Parathyroid adenoma (tissue), 2 donors: Measurements from ENCODE around the gene SNX10.

ENCODE experiments used
- H2AFZ ChIP-seq: fragments of 300-600 bp; sonication (generic); one replicate; pipeline ENCODE4 v1.7.0; 2017; ENCODE audit warnings: antibody characterized with exemption, mild to moderate bottlenecking
- H3K27ac ChIP-seq: fragments of 300-600 bp; sonication (generic); one replicate; pipeline ENCODE4 v1.7.0; 2017
- H3K27me3 ChIP-seq: fragments of 300-600 bp; sonication (generic); one replicate; pipeline ENCODE4 v1.7.0; 2017; ENCODE audit warnings: low read length; ENCODE audit not compliant: control insufficient read depth, insufficient read depth
- H3K36me3 ChIP-seq: fragments of 300-600 bp; sonication (generic); one replicate; pipeline ENCODE4 v1.7.0; 2017; ENCODE audit warnings: low read length; ENCODE audit not compliant: control insufficient read depth, insufficient read depth
- H3K4me1 ChIP-seq: fragments of 300-600 bp; sonication (generic); one replicate; pipeline ENCODE4 v1.7.0; 2017; ENCODE audit warnings: control low read depth
- H3K4me2 ChIP-seq: fragments of 300-600 bp; sonication (generic); one replicate; pipeline ENCODE4 v1.7.0; 2017; ENCODE audit warnings: low read length
- H3K4me3 ChIP-seq: fragments of 300-600 bp; sonication (generic); one replicate; pipeline ENCODE4 v1.7.0; 2017; ENCODE audit warnings: low read depth, low read length
- H3K79me2 ChIP-seq: fragments of 300-600 bp; sonication (generic); one replicate; pipeline ENCODE4 v1.7.0; 2017; ENCODE audit warnings: control low read depth
- H3K9ac ChIP-seq: fragments of 300-600 bp; sonication (generic); one replicate; pipeline ENCODE4 v1.7.0; 2017; ENCODE audit warnings: mild to moderate bottlenecking
- H3K9me3 ChIP-seq: fragments of 300-600 bp; sonication (generic); one replicate; pipeline ENCODE4 v1.7.0; 2017; ENCODE audit warnings: low read length; ENCODE audit not compliant: control insufficient read depth
- CTCF ChIP-seq: fragments of 300-600 bp; sonication (generic); IDR thresholded peaks from one replicate; pipeline ENCODE4 v1.7.0; 2017; ENCODE audit warnings: antibody characterized with exemption, mild to moderate bottlenecking
- donor health status: primary hyperparathyroidism.

The SNX10 gene

GRCh38 chr7:26295586-26295985 is 3.9 kb downstream of the SNX10 start:
- Histone ChIP-seq H3K79me2 (no peaks in the 10 kb centered on the region), H3K4me3 (no peak overlapping the region), H3K27me3 (no peaks in the 10 kb centered on the region), H3K9me3 (no peaks in the 10 kb centered on the region), H2AFZ (no peak overlapping the region), H3K9ac (no peak overlapping the region), H3K4me1 (no peaks in the 10 kb centered on the region), H3K36me3 (no peaks in the 10 kb centered on the region), H3K27ac (no peak overlapping the region), H3K4me2 (no peak overlapping the region)
- TF ChIP-seq CTCF = no peak

- H3K9ac ChIP-seq = no peak overlapping the region
- TF ChIP-seq CTCF = no peak
- H3K4me3 ChIP-seq = no peak overlapping the region
- no peak overlapping the region for H2AFZ ChIP-seq
- H3K27ac ChIP-seq = no peak overlapping the region
- H3K79me2 ChIP-seq = no peaks in the 10 kb centered on the region
- H3K36me3 ChIP-seq = no peaks in the 10 kb centered on the region
- no peak overlapping the region for H3K4me2 ChIP-seq
- H3K9me3 ChIP-seq = no peaks in the 10 kb centered on the region
- no peaks in the 10 kb centered on the region for H3K4me1 ChIP-seq
- no peaks in the 10 kb centered on the region for H3K27me3 ChIP-seq
Measured at GRCh38 chr7:26298472-26299058, 6.9 kb downstream of the SNX10 start.

- TF ChIP-seq CTCF = no peak
- no peak overlapping the region for H3K27ac ChIP-seq
- H3K36me3 ChIP-seq = no peaks in the 10 kb centered on the region
- H3K79me2 ChIP-seq = no peaks in the 10 kb centered on the region
- no peak overlapping the region for H3K4me2 ChIP-seq
- no peak overlapping the region for H3K9ac ChIP-seq
- H2AFZ ChIP-seq = no peak overlapping the region
- H3K4me3 ChIP-seq = no peak overlapping the region
- no peaks in the 10 kb centered on the region for H3K27me3 ChIP-seq
- H3K9me3 ChIP-seq = no peaks in the 10 kb centered on the region
- no peaks in the 10 kb centered on the region for H3K4me1 ChIP-seq
Measured at GRCh38 chr7:26305090-26305868, 13.6 kb downstream of the SNX10 start.

GRCh38 chr7:26305869-26306665 is 14.4 kb downstream of the SNX10 start:
- no peak for TF ChIP-seq CTCF
- H3K4me1 ChIP-seq = no peaks in the 10 kb centered on the region
- no peak overlapping the region for H3K9ac ChIP-seq
- no peaks in the 10 kb centered on the region for H3K36me3 ChIP-seq
- H2AFZ ChIP-seq = no peak overlapping the region
- no peaks in the 10 kb centered on the region for H3K79me2 ChIP-seq
- H3K4me2 ChIP-seq = no peak overlapping the region
- no peaks in the 10 kb centered on the region for H3K27me3 ChIP-seq
- H3K9me3 ChIP-seq = no peaks in the 10 kb centered on the region
- H3K4me3 ChIP-seq = no peak overlapping the region
- H3K27ac ChIP-seq = no peak overlapping the region
